Ectodermal cell (in vitro differentiated cells): ENCODE results near the gene STAP1.

Source experiments
- H3K27ac ChIP-seq: 2 replicates; pipeline ENCODE4 v1.7.0; 2013; ENCODE audit warnings: mild to moderate bottlenecking, low read depth, low read length; ENCODE audit not compliant: insufficient read depth, poor library complexity, severe bottlenecking
- H3K27me3 ChIP-seq: 2 replicates; pipeline ENCODE4 v1.7.0; 2013; ENCODE audit warnings: mild to moderate bottlenecking, low read length; ENCODE audit not compliant: insufficient read depth, control insufficient read depth, poor library complexity, severe bottlenecking
- H3K36me3 ChIP-seq: one replicate; pipeline ENCODE4 v1.7.0; 2013; ENCODE audit warnings: low read length; ENCODE audit not compliant: control insufficient read depth, insufficient read depth
- H3K4me1 ChIP-seq: one replicate; pipeline ENCODE4 v1.7.0; 2013; ENCODE audit warnings: low read length; ENCODE audit not compliant: control insufficient read depth, insufficient read depth
- H3K4me3 ChIP-seq: 2 replicates; pipeline ENCODE4 v1.7.0; 2013; ENCODE audit warnings: low read depth, low read length, control low read depth; ENCODE audit not compliant: insufficient read depth
- H3K9me3 ChIP-seq: 2 replicates; pipeline ENCODE4 v1.7.0; 2013; ENCODE audit warnings: mild to moderate bottlenecking, low read length, moderate library complexity; ENCODE audit not compliant: control insufficient read depth
- WGBS, 2 experiments: methylation state at CpG; one replicate each; pipeline ENCODE4 v1.1.7; 2013; ENCODE audit warnings: missing lambda C conversion rate in 2 of 2; 5-methylcytosine and 5-hydroxymethylcytosine counted together

STAP1 gene

DNA sequence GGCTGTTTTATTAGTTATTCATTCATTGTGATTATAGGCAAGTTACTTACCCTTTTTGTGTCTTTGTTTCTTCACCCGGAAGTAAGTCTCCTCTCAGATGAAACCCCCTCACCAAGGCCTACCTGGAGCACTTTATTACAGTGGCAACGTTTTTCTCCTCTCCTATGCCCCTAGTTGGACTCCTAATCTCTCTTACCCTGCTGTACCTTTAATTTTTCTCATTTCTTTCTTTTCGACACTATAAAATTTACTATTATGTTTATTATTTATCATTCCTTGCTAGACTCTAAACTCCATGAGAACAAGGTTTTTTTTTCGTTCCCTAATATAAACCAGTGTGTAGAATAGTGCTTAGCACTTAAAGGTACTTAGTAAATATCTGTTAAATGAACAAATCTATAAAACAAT lies 17.5 kb downstream of the STAP1 start:
- Histone ChIP-seq H3K36me3 (no peaks in the 10 kb centered on the region), H3K27me3 (no peaks in the 10 kb centered on the region), H3K4me3 (no peak overlapping the region), H3K4me1 (no peaks in the 10 kb centered on the region), H3K27ac (no peak overlapping the region), H3K9me3 (no peaks in the 10 kb centered on the region)
- 83 to 85% methylated on average over 2 of the region's 4 CpGs for WGBS, 2 experiments

DNA sequence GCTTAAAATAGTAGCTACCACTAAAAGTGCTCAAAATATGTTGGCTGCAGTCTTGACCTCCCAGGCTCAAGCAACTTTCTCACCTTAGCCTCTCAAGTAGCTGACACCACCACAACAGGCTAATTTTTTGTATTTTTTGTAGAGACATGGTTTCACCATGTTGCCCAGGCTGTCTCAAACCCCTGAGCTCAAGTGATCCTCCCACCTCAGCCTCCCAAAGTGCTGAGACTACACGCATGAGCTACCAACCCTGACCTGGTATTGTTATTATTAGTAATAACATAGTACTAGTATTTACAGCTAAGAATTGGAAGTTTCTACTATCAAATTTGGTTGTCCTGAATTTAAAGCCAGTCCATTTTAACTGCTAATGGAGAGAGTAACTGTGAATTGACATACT lies 18.0 kb downstream of the STAP1 start:
- Histone ChIP-seq H3K36me3 (no peaks in the 10 kb centered on the region), H3K27ac (no peak overlapping the region), H3K9me3 (no peaks in the 10 kb centered on the region), H3K4me3 (no peak overlapping the region), H3K4me1 (no peaks in the 10 kb centered on the region), H3K27me3 (no peaks in the 10 kb centered on the region)
- no CpG with 5 or more reads among the region's 1 CpG for WGBS, 2 experiments

DNA sequence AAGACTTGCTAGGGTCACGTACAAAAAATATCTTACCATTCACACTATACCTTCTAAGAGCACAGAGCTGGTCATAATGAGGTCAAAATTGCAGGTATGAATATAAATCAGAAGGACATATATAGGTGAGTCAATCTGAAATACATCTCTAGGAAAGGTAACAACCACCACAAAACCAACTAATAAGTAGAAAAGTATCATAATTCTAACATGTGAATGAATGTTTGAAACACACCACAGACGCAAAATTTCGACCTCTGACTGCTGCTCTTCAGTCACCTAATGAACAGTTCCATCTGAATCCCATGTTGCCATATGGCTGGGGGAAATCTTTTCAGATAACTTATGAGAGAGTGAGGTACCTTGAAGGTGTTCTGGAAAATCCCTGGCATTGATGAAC lies 22.1 kb downstream of the STAP1 start:
- Histone ChIP-seq H3K9me3 (no peaks in the 10 kb centered on the region), H3K27me3 (no peaks in the 10 kb centered on the region), H3K4me1 (no peaks in the 10 kb centered on the region), H3K4me3 (no peak overlapping the region), H3K27ac (no peak overlapping the region), H3K36me3 (no peaks in the 10 kb centered on the region)
- 74 to 95% methylated on average over 2 to 3 of the region's 3 CpGs for WGBS, 2 experiments

DNA sequence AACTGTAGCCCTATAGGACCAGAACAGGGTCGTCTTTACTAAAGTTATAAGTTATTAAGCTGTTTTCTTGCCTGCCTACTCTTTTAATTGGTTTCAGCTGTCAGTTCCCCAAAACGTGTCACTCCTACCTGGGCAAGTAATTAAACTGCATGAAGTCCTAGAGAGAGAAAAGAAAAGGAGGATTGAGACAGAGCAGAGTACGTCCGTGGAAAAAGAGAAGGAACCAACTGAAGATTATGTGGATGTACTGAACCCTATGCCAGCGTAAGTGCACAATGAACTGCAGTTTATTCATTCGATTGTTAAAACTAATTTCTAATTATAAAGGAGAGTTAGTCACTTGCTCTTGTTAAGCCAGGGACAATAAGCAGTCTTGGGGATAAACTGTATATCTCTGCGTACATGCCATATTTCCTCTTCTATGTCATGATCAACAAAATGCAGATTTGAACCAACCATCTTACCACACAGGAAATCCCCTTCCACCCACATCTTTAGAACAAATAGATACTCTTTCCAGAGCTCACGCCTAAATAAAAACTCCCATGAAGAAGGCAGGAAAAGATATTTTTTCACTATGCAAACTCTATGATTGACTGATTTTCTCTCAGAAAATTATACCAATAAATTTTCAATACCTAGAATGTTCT lies 22.8 kb downstream of the STAP1 start:
- H3K4me3 ChIP-seq = no peak overlapping the region
- 85 to 88% methylated on average over 7 to 8 of the region's 8 CpGs for WGBS, 2 experiments
- no peak overlapping the region for H3K27ac ChIP-seq
- no peaks in the 10 kb centered on the region for H3K36me3 ChIP-seq
- no peaks in the 10 kb centered on the region for H3K27me3 ChIP-seq
- H3K4me1 ChIP-seq = no peaks in the 10 kb centered on the region
- no peaks in the 10 kb centered on the region for H3K9me3 ChIP-seq

DNA sequence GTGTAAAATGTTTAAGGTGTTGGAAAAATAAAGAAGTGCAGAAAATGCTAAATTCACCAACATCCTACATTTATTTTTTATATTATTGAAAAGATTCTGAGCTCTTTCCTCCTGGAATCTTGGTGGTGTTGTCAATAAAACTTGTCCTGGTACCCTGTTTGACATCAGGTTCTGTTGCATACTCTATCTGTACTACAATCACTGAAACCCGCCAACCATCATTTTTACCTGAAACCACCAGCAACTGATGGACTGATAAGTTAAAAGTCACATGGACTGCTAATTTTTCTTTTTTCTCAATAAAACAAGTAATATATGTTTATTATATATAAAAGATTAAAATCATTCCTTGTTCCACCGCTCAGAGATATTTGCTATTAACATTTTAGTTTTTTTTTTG lies 23.4 kb downstream of the STAP1 start:
- Histone ChIP-seq H3K27ac (no peak overlapping the region), H3K36me3 (no peaks in the 10 kb centered on the region), H3K27me3 (no peaks in the 10 kb centered on the region), H3K4me3 (no peak overlapping the region), H3K4me1 (no peaks in the 10 kb centered on the region), H3K9me3 (no peaks in the 10 kb centered on the region)
- WGBS, 2 experiments = 100% methylated on average over 1 of the region's 2 CpGs; no CpG with 5 or more reads in 1 of the 2 experiments

DNA sequence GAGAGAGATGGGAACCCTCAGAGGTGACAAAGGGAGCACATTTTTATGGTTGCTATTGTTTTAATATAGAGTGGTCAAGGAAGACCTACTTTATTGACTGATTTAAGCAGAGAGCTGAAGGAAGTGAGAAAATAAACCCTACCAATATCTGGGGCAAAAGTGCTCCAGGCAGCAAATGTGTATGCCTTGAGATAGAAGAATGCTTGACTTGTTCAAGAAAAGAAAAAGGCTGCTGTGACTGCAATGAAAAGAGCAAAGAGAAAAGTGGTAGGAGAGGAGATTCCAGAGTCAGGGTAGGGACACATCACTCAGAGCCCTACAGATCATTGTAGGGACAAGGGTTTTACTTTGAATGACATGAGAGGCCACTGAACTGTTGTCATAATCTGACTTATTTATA lies 26.0 kb downstream of the STAP1 start:
- Histone ChIP-seq H3K4me1 (no peaks in the 10 kb centered on the region), H3K27ac (no peak overlapping the region), H3K4me3 (no peak overlapping the region), H3K9me3 (no peaks in the 10 kb centered on the region), H3K27me3 (no peaks in the 10 kb centered on the region), H3K36me3 (no peaks in the 10 kb centered on the region)

DNA sequence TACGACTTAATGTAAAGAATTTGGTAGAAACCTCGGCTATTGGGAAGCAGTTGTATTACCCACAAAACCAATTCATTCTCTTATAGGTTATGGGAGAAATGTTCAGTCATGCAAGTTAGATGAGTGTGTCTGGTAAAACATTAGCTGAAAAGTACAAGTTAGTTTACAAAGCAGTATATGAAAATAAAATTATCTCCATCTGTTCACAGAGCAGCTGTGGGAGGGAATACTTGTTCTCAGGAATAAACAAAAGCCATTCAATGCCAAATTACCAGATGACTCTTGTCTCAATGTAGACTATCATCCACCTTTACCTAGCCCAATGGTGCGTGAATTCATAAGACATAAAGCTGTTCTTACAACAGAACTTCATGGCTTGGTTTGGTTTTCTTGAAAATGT lies 28.6 kb downstream of the STAP1 start:
- WGBS, 2 experiments = 100% methylated on average over 1 to 3 of the region's 3 CpGs
- Histone ChIP-seq H3K27me3 (no peaks in the 10 kb centered on the region), H3K4me1 (no peaks in the 10 kb centered on the region)

DNA sequence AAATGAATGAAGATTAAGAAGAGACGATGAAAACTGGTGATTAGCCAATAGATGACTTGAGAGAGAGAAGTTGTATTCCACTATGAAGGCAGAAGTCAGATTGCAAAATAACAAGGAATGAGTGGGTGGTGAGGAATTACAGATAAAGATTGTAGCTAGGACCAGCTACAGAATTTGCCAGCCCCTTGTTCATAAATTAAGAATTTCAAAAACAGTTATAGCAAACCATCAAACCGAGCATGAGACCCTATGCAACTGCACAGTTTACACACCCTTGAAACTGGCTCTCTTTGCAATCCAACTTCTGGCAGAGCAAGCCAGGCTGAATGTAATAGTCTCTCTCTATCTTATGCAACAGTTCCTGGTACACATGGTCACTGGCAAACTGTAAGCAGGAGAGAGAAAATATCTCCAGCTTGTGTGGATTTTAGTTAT lies 35.2 kb downstream of the STAP1 start:
- H3K4me1 ChIP-seq = no peaks in the 10 kb centered on the region
- H3K9me3 ChIP-seq = no peaks in the 10 kb centered on the region
- no peak overlapping the region for H3K4me3 ChIP-seq
- 91 to 94% methylated on average over 2 of the region's 2 CpGs for WGBS, 2 experiments
- H3K27me3 ChIP-seq = no peaks in the 10 kb centered on the region
- no peaks in the 10 kb centered on the region for H3K36me3 ChIP-seq
- H3K27ac ChIP-seq = no peak overlapping the region

More for the DNA sequence above, 28.6 kb downstream of the STAP1 start:
- Histone ChIP-seq H3K4me3 (no peak overlapping the region), H3K27ac (no peak overlapping the region), H3K36me3 (no peaks in the 10 kb centered on the region), H3K9me3 (no peaks in the 10 kb centered on the region)

DNA sequence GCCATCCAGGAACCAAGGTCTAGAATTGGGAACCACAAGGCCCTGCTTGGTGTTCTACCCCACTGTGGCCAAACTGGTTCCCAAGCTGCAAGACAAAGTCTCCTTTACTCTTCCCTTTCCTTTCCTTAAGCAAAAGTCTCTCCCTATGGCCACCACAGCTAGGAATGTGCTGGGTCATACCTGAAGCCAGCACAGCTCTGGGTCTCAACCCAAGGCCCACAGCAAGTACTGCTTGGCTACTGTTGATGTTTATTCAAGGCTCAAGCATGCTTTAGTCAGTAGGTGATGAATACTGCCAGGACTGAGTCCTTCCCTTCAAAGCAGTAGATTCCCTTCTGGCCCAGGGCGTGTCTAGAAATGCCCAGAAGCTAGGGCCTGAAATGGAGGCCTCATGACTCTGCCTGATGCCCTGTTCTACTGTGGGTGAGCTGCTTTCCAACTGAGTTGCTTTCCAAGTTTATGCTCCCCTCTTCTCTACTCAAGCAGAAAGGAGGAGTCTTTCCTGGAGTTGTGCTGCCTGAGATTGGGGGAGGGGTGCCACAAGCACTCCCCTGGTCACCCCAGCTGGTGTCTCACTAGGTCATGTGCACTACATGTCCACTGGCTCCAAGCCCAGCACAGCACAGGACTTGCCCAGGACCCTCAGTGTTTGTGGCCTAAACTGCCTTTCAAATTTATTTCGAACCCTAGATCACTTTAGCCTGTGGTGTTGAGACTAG lies 44.9 kb downstream of the STAP1 start:
- Histone ChIP-seq H3K36me3 (no peaks in the 10 kb centered on the region), H3K4me1 (no peaks in the 10 kb centered on the region), H3K4me3 (no peak overlapping the region), H3K9me3 (no peaks in the 10 kb centered on the region), H3K27me3 (no peaks in the 10 kb centered on the region), H3K27ac (no peak overlapping the region)
- WGBS, 2 experiments = 96 to 97% methylated on average over 2 of the region's 2 CpGs

DNA sequence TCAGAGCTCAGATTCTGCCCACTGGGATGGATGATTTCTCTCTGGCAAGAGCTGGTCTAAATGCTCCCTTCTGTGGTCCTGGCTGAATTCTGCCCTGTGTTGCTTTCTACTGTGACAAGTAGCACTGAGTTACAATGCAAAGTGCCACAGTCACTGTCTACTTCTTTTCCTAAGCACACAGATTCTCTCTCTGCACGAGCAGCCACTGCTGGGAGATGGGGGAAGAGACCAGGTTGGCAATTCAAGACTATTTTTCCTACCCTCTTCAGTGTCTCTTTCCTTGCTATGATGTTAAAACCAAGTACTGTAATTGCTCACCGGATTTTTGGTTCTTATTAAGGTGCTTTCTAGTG lies 45.5 kb downstream of the STAP1 start:
- Histone ChIP-seq H3K9me3 (no peaks in the 10 kb centered on the region), H3K4me3 (no peak overlapping the region)
- 88 to 93% methylated on average over 1 to 2 of the region's 2 CpGs for whole genome bisulfite sequencing, 2 experiments

More for the DNA sequence above, 45.5 kb downstream of the STAP1 start:
- Histone ChIP-seq H3K4me1 (no peaks in the 10 kb centered on the region), H3K27me3 (no peaks in the 10 kb centered on the region), H3K36me3 (no peaks in the 10 kb centered on the region), H3K27ac (no peak overlapping the region)
